Measurements from ENCODE around the gene PLXNA3.

Gene PLXNA3

GRCh38 chrX:154458954-154459778 is 1.1 kb downstream of the PLXNA3 start:
- no peak for DNase-seq (ENCODE audit: low read depth in 2 of 2)

DNA sequence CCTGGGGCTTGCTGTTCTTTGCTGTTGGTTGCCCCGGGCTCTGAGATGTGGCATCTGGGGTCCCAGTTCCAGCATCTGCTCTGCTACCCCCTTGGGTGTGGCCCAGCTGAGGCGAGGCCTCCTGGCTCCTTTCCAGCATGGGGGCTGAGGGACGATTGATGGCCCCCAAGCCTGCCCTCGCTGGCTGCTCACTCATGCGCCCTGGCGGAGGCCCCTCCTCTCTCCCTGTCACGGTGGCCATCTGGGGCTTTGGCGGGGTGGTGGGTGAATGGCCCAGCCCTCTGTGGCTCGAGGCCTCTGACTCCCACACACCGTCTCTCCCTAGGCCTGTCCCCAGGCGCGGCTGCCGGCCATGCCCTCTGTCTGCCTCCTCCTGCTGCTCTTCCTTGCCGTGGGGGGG is 1.8 kb downstream of the PLXNA3 start:
- no peak for DNase-seq (ENCODE audit: low read depth in 2 of 2)

- no peak for DNase-seq (ENCODE audit: low read depth in 2 of 2)
Measured at GRCh38 chrX:154460326-154460725, 2.2 kb downstream of the PLXNA3 start.

GRCh38 chrX:154462396-154462795 is 4.3 kb downstream of the PLXNA3 start:
- no peak for DNase-seq (ENCODE audit: low read depth in 2 of 2)

- DNase-seq (ENCODE audit: low read depth in 2 of 2) = no peak
Measured at GRCh38 chrX:154463611-154464220, 5.6 kb downstream of the PLXNA3 start.

- DNase-seq (ENCODE audit: low read depth in 2 of 2) = no peak
Measured at GRCh38 chrX:154464806-154465365, 6.8 kb downstream of the PLXNA3 start.

- DNase-seq (ENCODE audit: low read depth in 2 of 2) = no peak
Measured at GRCh38 chrX:154465601-154466000, 7.5 kb downstream of the PLXNA3 start.

DNA sequence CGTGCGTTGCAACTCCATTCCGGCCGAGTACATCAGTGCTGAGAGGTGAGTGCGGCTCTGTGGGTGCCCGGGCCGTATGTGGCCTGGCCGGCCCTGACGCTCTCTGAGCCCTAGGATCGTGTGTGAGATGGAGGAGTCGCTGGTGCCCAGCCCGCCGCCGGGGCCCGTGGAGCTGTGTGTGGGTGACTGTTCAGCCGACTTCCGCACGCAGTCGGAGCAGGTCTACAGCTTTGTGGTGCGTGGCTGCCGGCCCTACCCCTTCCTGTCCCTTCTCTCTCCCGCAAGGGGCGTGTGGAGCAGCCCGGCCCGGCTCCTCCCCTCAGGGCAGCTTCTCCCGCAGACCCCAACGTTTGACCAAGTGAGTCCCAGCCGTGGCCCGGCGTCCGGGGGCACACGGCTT is 8.0 kb downstream of the PLXNA3 start:
- no peak for DNase-seq (ENCODE audit: low read depth in 2 of 2)

- no peak for DNase-seq (ENCODE audit: low read depth in 2 of 2)
Measured at GRCh38 chrX:154466907-154467306, 8.8 kb downstream of the PLXNA3 start.

DNA sequence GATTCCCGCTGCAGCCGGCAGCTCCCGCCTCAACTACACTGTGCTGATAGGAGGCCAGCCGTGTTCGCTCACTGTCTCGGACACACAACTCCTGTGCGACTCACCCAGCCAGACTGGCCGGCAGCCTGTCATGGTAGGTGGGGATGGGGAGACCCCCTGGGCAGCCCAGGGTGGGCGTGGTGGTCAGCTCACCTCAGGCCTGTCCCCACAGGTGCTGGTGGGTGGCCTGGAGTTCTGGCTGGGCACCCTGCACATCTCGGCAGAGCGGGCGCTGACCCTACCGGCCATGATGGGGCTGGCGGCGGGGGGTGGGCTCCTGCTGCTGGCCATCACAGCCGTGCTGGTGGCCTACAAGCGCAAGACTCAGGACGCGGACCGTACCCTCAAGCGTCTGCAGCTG is 9.5 kb downstream of the PLXNA3 start:
- DNase-seq (ENCODE audit: low read depth in 2 of 2) = no peak

DNA sequence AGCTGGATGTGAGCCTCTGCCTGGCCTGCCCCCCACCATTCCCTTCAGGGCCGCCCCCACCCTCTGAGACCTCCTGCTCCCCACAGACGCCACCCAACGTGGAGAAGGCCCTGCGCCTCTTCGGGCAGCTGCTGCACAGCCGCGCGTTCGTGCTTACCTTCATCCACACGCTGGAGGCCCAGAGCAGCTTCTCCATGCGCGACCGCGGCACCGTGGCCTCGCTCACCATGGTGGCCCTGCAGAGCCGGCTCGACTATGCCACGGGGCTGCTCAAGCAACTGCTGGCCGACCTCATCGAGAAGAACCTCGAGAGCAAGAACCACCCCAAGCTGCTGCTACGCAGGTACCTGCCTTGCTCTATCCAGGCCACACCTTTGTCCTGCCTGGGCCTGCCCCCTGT is 10.1 kb downstream of the PLXNA3 start:
- DNase-seq (ENCODE audit: low read depth in 2 of 2) = no peak

- DNase-seq (ENCODE audit: low read depth in 2 of 2) = no peak
Measured at GRCh38 chrX:154469114-154469513, 11.0 kb downstream of the PLXNA3 start.

GRCh38 chrX:154469880-154470279 is 11.8 kb downstream of the PLXNA3 start:
- DNase-seq (ENCODE audit: low read depth in 2 of 2) = no peak

- DNase-seq (ENCODE audit: low read depth in 2 of 2) = no peak
Measured at GRCh38 chrX:154470434-154470833, 12.4 kb downstream of the PLXNA3 start.

DNA sequence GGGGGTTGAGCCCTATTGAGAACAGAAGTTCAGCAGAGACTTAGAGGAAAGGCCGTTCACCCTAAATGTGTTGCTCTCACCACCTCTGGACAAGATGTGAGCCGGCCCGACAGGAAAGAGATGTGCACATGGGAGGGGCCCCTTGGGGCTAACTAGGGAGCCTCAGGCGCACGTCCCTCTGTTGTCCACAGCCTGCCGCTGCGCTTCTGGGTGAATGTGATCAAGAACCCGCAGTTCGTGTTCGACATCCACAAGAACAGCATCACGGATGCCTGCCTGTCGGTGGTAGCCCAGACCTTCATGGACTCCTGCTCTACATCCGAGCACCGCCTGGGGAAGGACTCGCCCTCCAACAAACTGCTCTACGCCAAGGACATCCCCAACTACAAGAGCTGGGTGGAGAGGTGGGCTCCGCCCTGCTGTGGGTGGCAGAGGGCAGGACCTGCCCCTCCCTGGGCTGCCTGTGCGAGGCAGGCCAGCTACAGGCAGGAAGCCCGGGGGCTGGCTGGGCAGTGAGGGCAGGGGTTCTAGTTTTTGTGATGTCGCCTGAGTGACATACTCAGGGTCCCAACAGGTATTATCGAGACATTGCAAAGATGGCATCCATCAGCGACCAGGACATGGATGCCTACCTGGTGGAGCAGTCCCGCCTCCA is 13.0 kb downstream of the PLXNA3 start:
- DNase-seq (ENCODE audit: low read depth in 2 of 2) = no peak

DNA sequence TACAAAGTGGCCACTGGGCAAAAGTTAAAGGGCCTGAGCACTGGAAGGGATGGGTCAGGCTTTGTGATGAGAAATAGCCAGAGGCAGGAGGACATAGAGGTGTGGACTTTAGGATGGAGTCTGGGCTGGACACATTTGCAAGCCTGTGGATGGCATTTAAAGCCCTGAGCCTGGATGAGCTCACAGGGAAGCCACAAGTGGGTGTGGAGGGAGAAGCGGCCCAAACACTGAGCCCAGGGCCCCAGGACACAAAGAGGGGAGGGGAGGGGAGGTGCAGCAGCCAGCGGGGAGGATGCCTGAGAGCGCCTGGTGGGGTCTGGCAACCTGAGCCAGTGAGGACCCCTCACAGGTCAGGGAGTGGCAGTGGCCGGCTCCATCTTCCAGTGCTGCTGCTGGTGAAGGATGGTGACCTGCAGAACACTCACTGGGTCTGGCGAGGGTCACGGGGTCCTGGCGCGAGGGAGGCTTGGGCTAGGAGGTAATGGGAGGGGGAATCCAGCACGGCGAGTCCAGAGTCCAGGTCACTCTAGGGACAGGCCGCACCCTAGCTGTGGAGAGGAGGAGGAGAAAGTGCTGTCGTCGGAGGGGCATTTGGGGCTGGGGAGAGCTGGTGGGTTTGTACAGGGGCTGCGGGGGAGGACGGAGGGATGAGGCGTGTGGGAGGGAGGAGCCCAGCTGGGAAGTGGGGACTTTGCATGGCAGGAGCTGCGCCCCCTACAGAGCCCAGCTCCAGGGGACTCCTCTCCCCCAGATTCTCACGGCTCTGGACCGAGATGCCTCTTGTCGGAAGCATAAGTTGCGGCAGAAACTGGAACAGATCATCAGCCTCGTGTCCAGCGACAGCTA is 14.0 kb downstream of the PLXNA3 start:
- no peak for DNase-seq (ENCODE audit: low read depth in 2 of 2)

- DNase-seq (ENCODE audit: low read depth in 2 of 2) = no peak
Measured at GRCh38 chrX:154472685-154473632, 14.9 kb downstream of the PLXNA3 start.

DNA sequence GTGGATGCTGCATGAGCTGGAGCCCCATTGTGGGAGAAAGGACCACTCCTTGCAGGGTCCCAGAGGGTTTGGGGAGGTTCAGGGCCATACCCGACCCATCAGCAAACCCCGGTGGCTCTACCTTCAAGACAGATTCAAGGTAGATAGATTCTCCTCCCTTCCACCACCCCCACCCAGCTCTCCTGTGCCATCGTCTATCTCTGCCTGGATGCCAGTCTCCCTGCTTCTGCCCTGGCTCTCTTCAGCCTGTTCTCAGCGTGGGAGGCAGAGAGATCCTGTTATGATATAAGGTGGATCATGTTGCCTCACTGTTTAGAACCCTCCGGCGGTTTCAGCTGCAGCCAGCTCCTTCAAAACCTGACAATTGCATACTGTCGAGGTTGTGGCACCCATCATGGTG is 15.6 kb downstream of the PLXNA3 start:
- DNase-seq (ENCODE audit: low read depth in 2 of 2) = no peak

DNA sequence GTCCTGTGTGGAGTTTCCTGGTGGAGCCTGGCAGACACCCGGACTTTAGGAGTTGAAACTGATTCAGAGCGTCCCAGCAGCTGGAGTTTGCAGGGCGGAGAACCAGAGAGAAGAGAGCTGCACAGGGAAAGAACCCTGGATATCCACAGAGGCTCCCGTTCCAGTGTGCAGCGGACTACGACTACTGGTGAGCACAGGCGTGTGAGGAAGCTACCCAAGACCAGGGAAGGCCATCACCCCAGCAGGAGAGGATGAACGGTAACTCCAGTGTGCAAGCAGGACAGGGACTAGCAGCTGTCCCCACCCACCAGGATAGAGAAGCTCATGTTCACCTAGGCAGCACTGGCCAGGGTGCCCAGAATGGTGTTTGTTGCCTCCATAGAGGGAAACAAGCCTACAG is 18.7 kb downstream of the PLXNA3 start:
- DNase-seq (ENCODE audit: low read depth in 2 of 2) = no peak

DNA sequence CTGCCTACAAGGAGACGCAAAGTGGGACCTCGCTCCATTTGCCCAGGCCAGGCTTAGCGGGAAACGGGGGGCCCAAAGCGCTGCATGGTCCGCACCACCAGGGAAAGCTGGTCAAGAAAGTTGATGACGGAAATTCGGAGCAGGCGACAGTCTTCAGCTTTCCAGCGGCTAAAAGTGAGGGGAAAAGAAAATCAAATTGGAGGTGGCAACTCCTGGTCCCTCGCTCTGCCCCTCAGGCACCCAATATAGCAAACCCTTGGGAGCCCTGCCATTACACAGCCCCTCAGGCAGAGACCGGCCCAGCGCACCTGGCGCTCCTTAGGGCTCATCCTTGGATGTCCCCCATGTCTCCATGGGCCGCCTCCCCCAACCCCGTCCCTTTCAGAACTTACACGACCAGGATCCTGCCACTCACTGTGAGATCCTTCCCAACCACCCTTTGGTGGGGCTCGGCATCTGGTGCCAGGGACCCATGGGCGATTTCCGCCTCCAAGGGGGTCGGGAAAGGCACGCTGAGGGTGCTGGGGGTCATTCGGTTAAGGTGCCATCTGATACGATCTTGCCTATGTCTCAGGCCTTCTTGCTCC is 19.9 kb downstream of the PLXNA3 start:
- no peak for DNase-seq (ENCODE audit: low read depth in 2 of 2)
